OCI-LY7 (cell line): ENCODE results near the gene PFKFB4. TPM values are rescaled to one million over a fixed set of nuclear protein-coding genes. Genes with fewer than 3 reads are reported as not detected.

Experiments used
- BruUV-seq: library from RNA; stranded (reverse); fragments of 400-500 nt; replicated peaks from 2 replicates; lab custom pipeline; 2021; lab: Mats Ljungman, UMichigan
- CTCF ChIA-PET: fragments of 300-600 bp; sonication (Branson Sonifier 250); formaldehyde crosslinking; loops from one replicate; lab custom pipeline; 2022; ENCODE audit warnings: antibody characterized with exemption; ENCODE audit not compliant: unreplicated experiment; lab: Charles Lee
- POLR2A ChIA-PET: fragments of 300-600 bp; sonication (Branson Sonifier 250); formaldehyde crosslinking; loops from one replicate; lab custom pipeline; 2022; ENCODE audit warnings: antibody characterized with exemption; lab: Charles Lee
- DNase-seq: peaks from one replicate; pipeline ENCODE4 v3.0.0-alpha.2; 2015; ENCODE audit warnings: low spot score
- H2AFZ ChIP-seq: fragments of 200-600 bp; sonication (generic), shearing (Covaris generic); 2 replicates; pipeline ENCODE4 v1.6.1; 2014; ENCODE audit warnings: mild to moderate bottlenecking, antibody characterized with exemption, low read length, moderate library complexity
- H3K27ac ChIP-seq: fragments of 200-600 bp; sonication (generic); 2 replicates; pipeline ENCODE4 v1.5.1; 2014; ENCODE audit warnings: mixed run types, low read depth, mild to moderate bottlenecking, moderate library complexity, low read length, inconsistent platforms; ENCODE audit not compliant: poor library complexity, severe bottlenecking
- H3K36me3 ChIP-seq: fragments of 200-600 bp; sonication (generic); 2 replicates; pipeline ENCODE4 v1.6.1; 2014; ENCODE audit warnings: mild to moderate bottlenecking, antibody characterized with exemption, low read length, moderate library complexity, mixed read lengths; ENCODE audit not compliant: insufficient read depth
- H3K4me1 ChIP-seq: fragments of 200-600 bp; sonication (generic); 2 replicates; pipeline ENCODE4 v1.5.1; 2014; ENCODE audit warnings: mild to moderate bottlenecking, low read length; ENCODE audit not compliant: insufficient read depth, poor library complexity, severe bottlenecking
- H3K4me2 ChIP-seq: fragments of 200-600 bp; sonication (generic); 2 replicates; pipeline ENCODE4 v1.6.1; 2014; ENCODE audit warnings: mild to moderate bottlenecking, low read length
- H3K4me3 ChIP-seq: fragments of 200-600 bp; sonication (generic); 2 replicates; pipeline ENCODE4 v1.5.1; 2014; ENCODE audit warnings: mild to moderate bottlenecking, low read depth, low read length; ENCODE audit not compliant: poor library complexity, severe bottlenecking
- H3K79me2 ChIP-seq: fragments of 200-600 bp; sonication (generic); 2 replicates; pipeline ENCODE4 v1.6.1; 2016; ENCODE audit warnings: low read depth, mild to moderate bottlenecking, low read length, moderate library complexity, mixed read lengths; ENCODE audit not compliant: insufficient read depth
- H3K9me2 ChIP-seq: fragments of 200-600 bp; sonication (generic); 2 replicates; pipeline ENCODE4 v1.6.1; 2016; ENCODE audit warnings: mild to moderate bottlenecking, low read length, mixed read lengths; ENCODE audit not compliant: insufficient read depth
- H3K9me3 ChIP-seq: fragments of 200-600 bp; sonication (generic); 2 replicates; pipeline ENCODE4 v1.6.1; 2014; ENCODE audit warnings: mild to moderate bottlenecking, mixed run types, low read length, mixed read lengths
- H4K20me1 ChIP-seq: fragments of 200-600 bp; sonication (generic); 2 replicates; pipeline ENCODE4 v1.6.1; 2014; ENCODE audit warnings: mild to moderate bottlenecking, antibody characterized with exemption, low read length, moderate library complexity, mixed read lengths; ENCODE audit not compliant: insufficient read depth
- EZH2phosphoT487 ChIP-seq: fragments of 200-600 bp; sonication (generic); IDR thresholded peaks from 2 replicates; pipeline ENCODE4 v1.6.1; 2018; ENCODE audit warnings: low read depth, borderline replicate concordance, mild to moderate bottlenecking, mixed run types, antibody characterized with exemption, low read length, moderate library complexity, mixed read lengths
- intact Hi-C: fragments of 100-400 bp; cut with micrococcal nuclease; formaldehyde crosslinking; loops from one replicate; pipeline ENCODE4 v1.10.0; 2022; ENCODE audit not compliant: unreplicated experiment
- total RNA-seq, 2 experiments: library from RNA; depleted of rRNA in 1 of 2; stranded (reverse); fragments of >200 nt in 1 of 2; shearing (Covaris generic) in 1 of 2; gene quantifications; 2 replicates each; pipeline ENCODE4 v1.2.3, GENCODE V29; 2014 to 2022
- TF ChIP-seq, protein P1 (sequence below): fragments of 200-600 bp; sonication (generic); conservative IDR thresholded peaks from 2 replicates; pipeline ENCODE4 v1.5.1; 2014; ENCODE audit warnings: mild to moderate bottlenecking, antibody characterized with exemption, low read length, moderate library complexity, mixed read lengths

The PFKFB4 gene
- total RNA-seq, 2 experiments from 2014 or later, result 5.0 to 29.0 TPM

DNA sequence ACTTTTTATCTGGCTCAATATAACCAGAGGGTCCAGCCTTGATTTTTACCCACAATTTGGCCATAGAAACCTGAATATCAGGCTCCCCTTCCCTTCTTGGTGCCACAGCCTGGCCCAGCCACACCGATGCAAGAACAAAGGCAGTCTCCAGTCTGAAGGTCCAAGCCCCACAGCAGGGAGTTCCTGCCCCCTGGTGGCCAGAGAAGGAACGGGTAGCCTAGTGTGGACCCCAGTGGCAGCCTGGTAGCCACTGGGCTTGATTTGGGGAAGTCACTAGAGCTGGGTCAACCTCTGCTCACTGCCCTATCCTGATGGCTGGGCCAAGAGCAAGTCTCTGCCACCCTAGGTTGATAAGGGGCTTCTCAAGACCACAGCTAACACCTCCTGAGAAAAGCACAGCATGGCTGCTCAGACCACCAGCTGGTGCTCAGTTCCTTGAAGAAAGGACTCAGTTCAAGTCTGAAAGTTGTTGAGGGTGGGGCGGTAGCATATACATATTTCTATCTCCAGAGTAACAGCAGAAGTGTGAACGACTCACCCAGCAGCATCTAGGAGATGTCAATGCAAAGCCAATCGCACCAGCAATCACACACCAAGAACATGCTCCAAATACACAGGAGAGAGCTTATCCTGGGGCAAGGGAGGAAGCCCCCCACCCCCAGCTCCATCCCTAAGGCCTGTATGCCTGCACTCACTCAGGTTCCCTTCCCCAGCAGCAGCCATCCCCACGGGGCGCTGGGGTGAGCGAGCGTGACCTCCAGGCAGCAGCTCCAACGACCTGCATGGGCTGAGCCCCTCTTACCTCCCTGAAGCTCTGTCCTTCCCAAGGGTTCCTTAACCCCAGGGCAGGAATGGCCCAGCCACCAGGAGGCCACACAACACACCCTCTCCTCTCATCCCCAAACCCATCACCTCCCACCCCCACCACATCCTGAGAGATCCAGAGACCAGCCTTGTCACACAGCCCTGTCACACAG, 7.6 kb downstream of the PFKFB4 start:
- no peaks in the 10 kb centered on the region for H3K9me2 ChIP-seq
- H3K36me3 ChIP-seq, result no peaks in the 10 kb centered on the region
- no TSS peak for BruUV-seq
- no peak overlapping the region for H2AFZ ChIP-seq
- DNase-seq, result peak; percentile 86
- TF ChIP-seq, protein P1, sequence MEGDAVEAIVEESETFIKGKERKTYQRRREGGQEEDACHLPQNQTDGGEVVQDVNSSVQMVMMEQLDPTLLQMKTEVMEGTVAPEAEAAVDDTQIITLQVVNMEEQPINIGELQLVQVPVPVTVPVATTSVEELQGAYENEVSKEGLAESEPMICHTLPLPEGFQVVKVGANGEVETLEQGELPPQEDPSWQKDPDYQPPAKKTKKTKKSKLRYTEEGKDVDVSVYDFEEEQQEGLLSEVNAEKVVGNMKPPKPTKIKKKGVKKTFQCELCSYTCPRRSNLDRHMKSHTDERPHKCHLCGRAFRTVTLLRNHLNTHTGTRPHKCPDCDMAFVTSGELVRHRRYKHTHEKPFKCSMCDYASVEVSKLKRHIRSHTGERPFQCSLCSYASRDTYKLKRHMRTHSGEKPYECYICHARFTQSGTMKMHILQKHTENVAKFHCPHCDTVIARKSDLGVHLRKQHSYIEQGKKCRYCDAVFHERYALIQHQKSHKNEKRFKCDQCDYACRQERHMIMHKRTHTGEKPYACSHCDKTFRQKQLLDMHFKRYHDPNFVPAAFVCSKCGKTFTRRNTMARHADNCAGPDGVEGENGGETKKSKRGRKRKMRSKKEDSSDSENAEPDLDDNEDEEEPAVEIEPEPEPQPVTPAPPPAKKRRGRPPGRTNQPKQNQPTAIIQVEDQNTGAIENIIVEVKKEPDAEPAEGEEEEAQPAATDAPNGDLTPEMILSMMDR, result peak; percentile 98
- TF ChIP-seq EZH2phosphoT487, result no peak
- intact Hi-C loops, result loop anchor here (1.0 to 5.0 kb wide), 4 partner anchors 42 to 277 kb away; no protein-coding TSS in a partner anchor
- CTCF ChIA-PET, result interaction anchor here (1.0 to 1.8 kb wide), 3 partner anchors 41 to 113 kb away, joined by 3 to 9 read pairs (median 5); no protein-coding TSS in a partner anchor
- no peak overlapping the region for H3K4me2 ChIP-seq
- H3K27ac ChIP-seq, result no peak overlapping the region
- H3K79me2 ChIP-seq, result no peaks in the 10 kb centered on the region
- no peak overlapping the region for H3K4me3 ChIP-seq
- POLR2A ChIA-PET, result interaction anchor here (0.5 to 1.1 kb wide), 2 partner anchors 89 to 108 kb away, joined by 3 read pairs; no protein-coding TSS in a partner anchor
- H3K9me3 ChIP-seq, result no peaks in the 10 kb centered on the region
- no peaks in the 10 kb centered on the region for H3K4me1 ChIP-seq
- H4K20me1 ChIP-seq, result no peaks in the 10 kb centered on the region

DNA sequence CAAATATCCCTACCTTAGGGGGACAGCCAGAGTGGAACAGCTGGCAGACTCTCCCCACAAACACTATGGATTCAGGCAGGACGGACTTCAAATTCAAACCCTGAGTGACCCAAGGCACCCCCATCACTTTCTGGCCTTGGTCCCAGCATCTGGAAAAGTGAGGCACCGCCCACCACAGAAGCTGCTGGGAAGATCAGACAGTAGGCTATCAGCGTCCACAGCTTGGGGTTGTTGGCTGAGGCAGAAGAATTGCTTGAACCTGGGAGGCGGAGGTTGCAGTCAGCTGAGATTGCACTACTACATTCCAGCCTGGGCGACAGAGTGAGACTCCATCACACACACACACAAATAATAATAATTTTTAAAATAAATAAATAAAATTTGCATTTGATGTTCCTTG, 8.5 kb downstream of the PFKFB4 start:
- Histone ChIP-seq H3K27ac (no peak overlapping the region), H3K4me1 (no peaks in the 10 kb centered on the region), H3K4me3 (no peak overlapping the region), H3K36me3 (no peaks in the 10 kb centered on the region), H3K4me2 (no peak overlapping the region), H3K9me2 (no peaks in the 10 kb centered on the region), H3K9me3 (no peaks in the 10 kb centered on the region), H3K79me2 (no peaks in the 10 kb centered on the region), H4K20me1 (no peaks in the 10 kb centered on the region), H2AFZ (no peak overlapping the region)
- BruUV-seq, result no TSS peak
- ChIA-PET POLR2A (no interaction called here), CTCF (interaction anchor here (1.8 kb wide), 1 partner anchor 112 kb away, joined by 9 read pairs; no protein-coding TSS in a partner anchor)
- TF ChIP-seq EZH2phosphoT487, result no peak
- TF ChIP-seq, protein P1, result no peak
- intact Hi-C loops, result loop anchor here (1.0 to 5.0 kb wide), 4 partner anchors 41 to 276 kb away; no protein-coding TSS in a partner anchor
- no peak for DNase-seq
